Endothelial cell of umbilical vein (primary cell): ENCODE data around the gene BICRA. TPM values are rescaled to one million over a fixed set of nuclear protein-coding genes. Genes with fewer than 3 reads are reported as not detected.
A peak's percentile ranks its signal among the peaks of the same experiment; 100 is the strongest.

Source experiments
- BruUV-seq: library from RNA; stranded (reverse); fragments of 400-500 nt; replicated peaks from 2 replicates; lab custom pipeline; 2021; lab: Mats Ljungman, UMichigan
- CTCF ChIA-PET: fragments of 300-600, 350-600 bp; sonication (Branson Sonifier 250); formaldehyde crosslinking; loops from one replicate; lab custom pipeline; 2021; ENCODE audit warnings: antibody characterized with exemption, inconsistent platforms; lab: Charles Lee
- POLR2A ChIA-PET: fragments of 300-600, 350-600 bp; sonication (Branson Sonifier 250); formaldehyde crosslinking; loops from one replicate; lab custom pipeline; 2021; ENCODE audit warnings: antibody characterized with exemption, inconsistent platforms; lab: Charles Lee
- DNase-seq: peaks from one replicate; pipeline ENCODE4 v3.0.0-alpha.2; 2011; ENCODE audit warnings: low read depth, low spot score
- FAIRE-seq: peaks from 2 replicates; lab custom pipeline; 2011; peaks lifted over from hg19 to GRCh38; lab: Jason Lieb, UNC
- H2AFZ ChIP-seq: 2 replicates; pipeline ENCODE4 v1.6.0; 2012; ENCODE audit warnings: low read depth, low read length, control low read depth, inconsistent platforms
- H3K27ac ChIP-seq: 2 replicates; pipeline ENCODE4 v1.5.1; 2011; ENCODE audit warnings: low read depth, mild to moderate bottlenecking, control low read depth, low read length, moderate library complexity; ENCODE audit not compliant: insufficient read depth
- H3K27me3 ChIP-seq, 2 experiments: 2 replicates each; pipeline versions ENCODE4 v1.6.0 to v1.6.1; 2011; ENCODE audit warnings: low read length in 2 of 2, mixed read lengths in 1 of 2; ENCODE audit not compliant: control insufficient read depth in 2 of 2, insufficient read depth in 2 of 2
- H3K36me3 ChIP-seq, 2 experiments: 2 replicates in 1 of 2; 3 replicates in 1 of 2; pipeline ENCODE4 v1.5.1; 2011; ENCODE audit warnings: low read length in 2 of 2, mild to moderate bottlenecking in 1 of 2, moderate library complexity in 1 of 2; ENCODE audit not compliant: control insufficient read depth in 2 of 2, insufficient read depth in 2 of 2; ENCODE audit errors: extremely low read depth in 1 of 2
- H3K4me1 ChIP-seq: 3 replicates; pipeline ENCODE4 v1.5.1; 2011; ENCODE audit warnings: mild to moderate bottlenecking, low read length; ENCODE audit not compliant: control insufficient read depth, insufficient read depth; ENCODE audit errors: extremely low read depth
- H3K4me2 ChIP-seq: 2 replicates; pipeline ENCODE4 v1.6.1; 2011; ENCODE audit warnings: low read length, control low read depth, mixed read lengths; ENCODE audit not compliant: insufficient read depth
- H3K4me3 ChIP-seq, 3 experiments: fragments of 200-600 bp in 1 of 3; sonication (generic), shearing (Covaris generic) in 1 of 3; replicated peaks in 1 of 3; 2 replicates each; pipeline ENCODE4 v1.5.1; 2011 to 2016; ENCODE audit warnings: control low read depth in 3 of 3, low read length in 3 of 3, mild to moderate bottlenecking in 2 of 3, inconsistent platforms in 1 of 3, low read depth in 1 of 3, moderate library complexity in 1 of 3; ENCODE audit not compliant: insufficient read depth in 1 of 3
- H3K79me2 ChIP-seq: 2 replicates; pipeline ENCODE4 v1.6.0; 2012; ENCODE audit warnings: low read length, inconsistent platforms; ENCODE audit not compliant: control insufficient read depth, insufficient read depth
- H3K9ac ChIP-seq: replicated peaks from 2 replicates; pipeline ENCODE3; 2011; ENCODE audit warnings: low read length, control low read depth; ENCODE audit not compliant: insufficient read depth; ENCODE audit errors: extremely low read depth
- H3K9me1 ChIP-seq: replicated peaks from 3 replicates; pipeline ENCODE4 v1.6.0; 2011; ENCODE audit warnings: mild to moderate bottlenecking, low read length; ENCODE audit not compliant: control insufficient read depth, insufficient read depth; ENCODE audit errors: extremely low read depth
- H3K9me3 ChIP-seq: replicated peaks from 2 replicates; pipeline ENCODE4 v1.5.1; 2012; ENCODE audit warnings: low read length, inconsistent platforms; ENCODE audit not compliant: control insufficient read depth, insufficient read depth
- H4K20me1 ChIP-seq: replicated peaks from 2 replicates; pipeline ENCODE3; 2011; ENCODE audit warnings: mild to moderate bottlenecking, low read length; ENCODE audit not compliant: control insufficient read depth, insufficient read depth; ENCODE audit errors: extremely low read depth
- EZH2 ChIP-seq: IDR thresholded peaks from 2 replicates; pipeline ENCODE4 v1.6.1; 2012; ENCODE audit warnings: borderline replicate concordance, low read depth, mild to moderate bottlenecking, moderate library complexity, low read length, inconsistent platforms; ENCODE audit not compliant: severe bottlenecking
- FOS ChIP-seq: IDR thresholded peaks from 2 replicates; pipeline ENCODE4 v1.6.1; 2011; ENCODE audit warnings: mild to moderate bottlenecking, low read length, moderate library complexity, borderline replicate concordance; ENCODE audit not compliant: insufficient read depth
- GATA2 ChIP-seq: IDR thresholded peaks from 2 replicates; pipeline ENCODE4 v1.7.0; 2011; ENCODE audit warnings: low read depth, mild to moderate bottlenecking, moderate library complexity, mixed read lengths, low read length; ENCODE audit not compliant: insufficient read length, insufficient read depth
- JUN ChIP-seq: IDR thresholded peaks from 2 replicates; pipeline ENCODE4 v1.6.1; 2011; ENCODE audit warnings: borderline replicate concordance, low read depth; ENCODE audit not compliant: insufficient read length, insufficient read depth
- MAX ChIP-seq: IDR thresholded peaks from 2 replicates; pipeline ENCODE4 v1.6.1; 2011; ENCODE audit not compliant: insufficient read depth, insufficient read length
- MYC ChIP-seq: IDR thresholded peaks from one replicate; pipeline ENCODE4 v1.6.1; 2011; ENCODE audit warnings: mild to moderate bottlenecking, low read depth, low read length
- POLR2A ChIP-seq: IDR thresholded peaks from 2 replicates; pipeline ENCODE4 v1.6.1; 2012; ENCODE audit warnings: low read depth, mild to moderate bottlenecking, control low read depth, low read length
- POLR2AphosphoS5 ChIP-seq: IDR thresholded peaks from 2 replicates; pipeline ENCODE4 v1.6.1; 2012; ENCODE audit warnings: low read depth, mild to moderate bottlenecking, control low read depth, low read length, moderate library complexity; ENCODE audit not compliant: insufficient read depth
- dilution Hi-C: fragments of 300-500 bp; cut with MboI; formaldehyde crosslinking; loops from one replicate; pipeline ENCODE4 v1.15.0; 2019; ENCODE audit warnings: low sequenced_read_pairs; ENCODE audit not compliant: extremely low pct_ligation_motif_present
- intact Hi-C: fragments of 100-400 bp; cut with micrococcal nuclease; formaldehyde crosslinking; loops from one replicate; pipeline ENCODE4 v1.10.0; 2022
- polyA plus RNA-seq, 4 experiments: library from polyadenylated mRNA; depleted of rRNA in 3 of 4; stranded (reverse) in 3 of 4; unstranded in 1 of 4; fragments of >200 nt; gene quantifications; 2 replicates each; pipeline versions ENCODE4 v1.2.1 to v1.2.3, GENCODE V29; 2011 to 2012; ENCODE audit warnings: missing spikeins in 1 of 4
- total RNA-seq: library from RNA; stranded (reverse); gene quantifications from 2 replicates; pipeline ENCODE4 v1.2.3, GENCODE V29; 2021
- TF ChIP-seq, protein P1 (sequence below), 2 donors: IDR thresholded peaks; 1 replicate in 1 of 2; 2 replicates in 1 of 2; pipeline ENCODE4 v1.5.1; 2011; ENCODE audit warnings: low read length in 2 of 2, mild to moderate bottlenecking in 2 of 2, moderate library complexity in 2 of 2, control low read depth in 1 of 2, inconsistent platforms in 1 of 2, low read depth in 1 of 2; ENCODE audit not compliant: insufficient read depth in 1 of 2; ENCODE audit errors: extremely low read depth in 1 of 2

The BICRA gene
- total and polyA plus RNA-seq, 2 donors (not counting 3 experiments of a cell fraction or from before 2014, with no cell fraction given): 3.8 to 20.5 TPM

- no peak overlapping the region for H3K4me3 ChIP-seq
- H3K4me2 ChIP-seq: no peak overlapping the region
- peaks cover 6 to 30% of the 10 kb centered on the region in 2 experiments for H3K36me3 ChIP-seq
- no peak overlapping the region for H3K27ac ChIP-seq
- H3K27me3 ChIP-seq: no peaks in the 10 kb centered on the region
- no peak for TF ChIP-seq MYC
- TF ChIP-seq, protein P1, sequence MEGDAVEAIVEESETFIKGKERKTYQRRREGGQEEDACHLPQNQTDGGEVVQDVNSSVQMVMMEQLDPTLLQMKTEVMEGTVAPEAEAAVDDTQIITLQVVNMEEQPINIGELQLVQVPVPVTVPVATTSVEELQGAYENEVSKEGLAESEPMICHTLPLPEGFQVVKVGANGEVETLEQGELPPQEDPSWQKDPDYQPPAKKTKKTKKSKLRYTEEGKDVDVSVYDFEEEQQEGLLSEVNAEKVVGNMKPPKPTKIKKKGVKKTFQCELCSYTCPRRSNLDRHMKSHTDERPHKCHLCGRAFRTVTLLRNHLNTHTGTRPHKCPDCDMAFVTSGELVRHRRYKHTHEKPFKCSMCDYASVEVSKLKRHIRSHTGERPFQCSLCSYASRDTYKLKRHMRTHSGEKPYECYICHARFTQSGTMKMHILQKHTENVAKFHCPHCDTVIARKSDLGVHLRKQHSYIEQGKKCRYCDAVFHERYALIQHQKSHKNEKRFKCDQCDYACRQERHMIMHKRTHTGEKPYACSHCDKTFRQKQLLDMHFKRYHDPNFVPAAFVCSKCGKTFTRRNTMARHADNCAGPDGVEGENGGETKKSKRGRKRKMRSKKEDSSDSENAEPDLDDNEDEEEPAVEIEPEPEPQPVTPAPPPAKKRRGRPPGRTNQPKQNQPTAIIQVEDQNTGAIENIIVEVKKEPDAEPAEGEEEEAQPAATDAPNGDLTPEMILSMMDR (IDR thresholded peaks at IDR 0.05; ENCODE audit: extremely low read depth in 1 of 2, insufficient read depth in 1 of 2, low read depth in 1 of 2, low read length in 2 of 2): peak; percentile 56 to 85
- dilution Hi-C loops (no loop called here), intact Hi-C loops (no loop called here)
- H2AFZ ChIP-seq: no peak overlapping the region
- ChIA-PET POLR2A (no interaction called here), CTCF (interaction anchor here (0.6 to 5.5 kb wide), 17 partner anchors 8 to 274 kb away, joined by 3 to 122 read pairs (median 3); partner anchors contain the start of genes EHD2, KPTN and NAPA)
- no peak overlapping the region for H3K9ac ChIP-seq
- DNase-seq: peak; percentile 21
- peak; percentile 55 for FAIRE-seq
- H3K9me3 ChIP-seq: no peaks in the 10 kb centered on the region
- no peaks in the 10 kb centered on the region for H3K4me1 ChIP-seq
- no peaks in the 10 kb centered on the region for H4K20me1 ChIP-seq
- BruUV-seq: no TSS peak
- H3K9me1 ChIP-seq: no peaks in the 10 kb centered on the region
- no peaks in the 10 kb centered on the region for H3K79me2 ChIP-seq
These were observed 90.5 kb downstream of the BICRA start for GRCh38 chr19:47699360-47699917.

DNA sequence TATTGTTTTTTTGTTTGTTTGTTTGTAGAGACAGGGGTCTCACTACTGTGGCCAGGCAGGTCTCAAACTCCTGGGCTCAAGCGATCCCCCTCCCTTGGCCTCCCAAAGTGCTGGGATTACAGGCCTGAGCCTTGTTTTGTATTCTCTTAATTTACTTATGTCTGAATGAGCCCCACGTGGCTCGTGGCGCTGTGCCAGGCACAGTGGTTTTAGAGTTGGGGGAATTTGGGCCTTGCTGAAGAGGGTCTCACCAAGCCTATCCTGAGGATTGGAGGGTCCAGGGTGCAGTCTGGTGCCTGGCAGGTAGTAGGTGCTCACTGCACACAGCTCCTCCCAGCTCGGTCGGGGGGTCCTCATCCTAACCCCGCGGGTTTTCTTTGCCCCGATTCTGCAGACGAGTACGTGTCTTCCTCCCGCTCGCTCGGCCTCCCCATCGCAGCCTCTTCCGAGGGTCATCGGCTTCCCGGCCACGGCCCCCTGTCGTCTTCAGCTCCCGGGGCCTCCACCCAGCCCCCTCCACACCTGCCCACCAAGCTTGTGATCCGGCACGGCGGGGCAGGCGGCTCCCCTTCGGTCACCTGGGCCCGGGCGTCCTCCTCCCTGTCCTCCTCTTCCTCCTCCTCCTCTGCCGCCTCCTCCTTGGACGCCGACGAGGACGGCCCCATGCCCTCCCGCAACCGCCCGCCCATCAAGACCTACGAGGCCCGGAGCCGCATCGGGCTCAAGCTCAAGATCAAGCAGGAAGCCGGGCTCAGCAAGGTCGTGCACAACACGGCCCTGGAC lies 92.2 kb downstream of the BICRA start:
- Histone ChIP-seq H3K4me2 (no peak overlapping the region), H3K9me3 (no peaks in the 10 kb centered on the region), H3K4me1 (no peaks in the 10 kb centered on the region), H3K4me3 (no peak overlapping the region), H3K36me3 (peaks cover 6 to 26% of the 10 kb centered on the region in 2 experiments), H3K27ac (no peak overlapping the region), H3K27me3 (no peaks in the 10 kb centered on the region), H4K20me1 (no peaks in the 10 kb centered on the region), H2AFZ (no peak overlapping the region), H3K9ac (no peak overlapping the region), H3K79me2 (no peaks in the 10 kb centered on the region), H3K9me1 (no peaks in the 10 kb centered on the region)
- DNase-seq (no peak), FAIRE-seq (no peak)
- ChIA-PET CTCF (interaction anchor here (1.0 to 5.5 kb wide), 4 partner anchors 12 to 266 kb away, joined by 3 to 122 read pairs (median 14); partner anchors contain the start of gene EHD2), POLR2A (no interaction called here)
- intact Hi-C loops: no loop called here
- dilution Hi-C loops: no loop called here
- TF ChIP-seq, protein P1 (IDR thresholded peaks at IDR 0.05; ENCODE audit: extremely low read depth in 1 of 2, insufficient read depth in 1 of 2, low read depth in 1 of 2, low read length in 2 of 2): no peak
- TF ChIP-seq POLR2A (no peak), MYC (no peak), JUN (no peak), GATA2 (no peak), POLR2AphosphoS5 (no peak), EZH2 (no peak), FOS (no peak), MAX (no peak)
- BruUV-seq: no TSS peak
